ENCODE data around the gene TBC1D24. TPM values are rescaled to one million over a fixed set of nuclear protein-coding genes. Genes with fewer than 3 reads are reported as not detected.
"Not testable (repeated sequence)": the region's sequence is repeated elsewhere in the genome, so short reads cannot be mapped to it uniquely, and the experiment has no call there.

TBC1D24 gene
- total RNA-seq, 2 donors from 2014 or later: 11.4 to 13.3 TPM

- intact Hi-C loops (cut with DNase I); DNase-seq (ENCODE audit: low spot score): not testable (repeated sequence)
These were observed 59.4 kb downstream of the TBC1D24 start for GRCh38 chr16:2534335-2534734.

DNA sequence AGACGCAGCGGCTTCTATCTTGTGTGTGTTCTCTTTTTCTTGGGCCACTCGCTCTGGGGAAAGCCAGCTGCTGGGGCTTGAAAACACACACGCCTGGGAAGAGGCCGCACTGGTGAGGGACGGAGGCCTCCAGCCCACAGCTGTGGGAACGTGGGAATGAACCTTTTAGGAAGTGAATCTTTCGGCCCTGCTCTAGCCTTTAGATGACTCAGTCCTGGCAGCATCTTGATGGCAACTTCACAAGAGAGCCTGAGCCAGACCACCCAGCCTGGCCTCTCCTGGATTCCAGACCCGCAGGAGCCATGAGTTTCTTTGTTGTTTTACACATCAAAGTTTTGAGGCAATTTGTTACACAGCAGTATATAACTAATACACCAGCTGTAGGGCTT is 60.7 kb downstream of the TBC1D24 start:
- peak; percentile 86 for DNase-seq (ENCODE audit: low spot score)
- intact Hi-C loops (cut with DNase I): no loop called here

DNA sequence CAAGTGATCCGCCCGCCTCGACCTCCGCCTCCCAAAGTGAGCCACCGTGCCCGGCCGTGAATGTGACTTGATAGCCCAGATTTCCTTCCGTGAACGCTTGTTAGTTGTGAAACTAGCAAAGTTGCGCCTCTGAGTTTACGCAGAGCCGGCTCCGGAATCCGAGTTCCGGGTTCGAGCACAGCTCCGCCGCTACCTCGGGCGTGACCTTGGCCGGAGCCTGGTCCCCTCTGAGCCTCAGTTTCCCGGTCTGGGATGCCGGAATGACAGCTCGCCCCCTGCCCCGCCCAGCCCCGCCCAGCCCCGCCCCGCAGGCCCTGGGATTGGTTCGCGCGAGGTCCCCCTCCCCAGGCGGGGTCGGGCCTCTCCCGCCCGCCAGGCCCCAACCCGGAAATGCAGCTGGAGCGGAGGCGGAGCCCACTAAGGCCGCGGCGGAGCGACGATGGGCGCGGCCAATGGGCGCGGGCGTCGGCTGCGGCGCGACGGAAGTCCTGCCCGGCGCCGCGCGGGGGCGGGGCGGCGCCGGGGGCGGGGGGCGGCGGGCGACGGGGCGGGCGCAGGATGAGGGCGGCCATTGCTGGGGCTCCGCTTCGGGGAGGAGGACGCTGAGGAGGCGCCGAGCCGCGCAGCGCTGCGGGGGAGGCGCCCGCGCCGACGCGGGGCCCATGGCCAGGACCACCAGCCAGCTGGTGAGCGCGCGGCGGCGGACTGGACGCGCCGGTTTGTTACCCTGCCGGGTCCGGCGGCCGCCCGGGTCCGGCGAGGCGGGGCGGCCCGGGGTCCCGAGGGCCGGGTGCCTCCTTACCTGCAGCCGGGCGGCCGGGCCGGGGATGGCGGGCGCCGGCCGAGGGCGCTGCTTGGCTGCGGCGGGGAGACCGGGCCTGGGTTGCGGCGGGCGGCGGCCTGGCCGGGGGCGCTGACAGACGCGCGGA is 62.8 kb downstream of the TBC1D24 start, which contains the start of gene PDPK1:
Gene PDPK1 (plus strand): TSS at position 571 of the 929 bp plus-strand sequence. CDS start 92 bp downstream, at position 663.
- intact Hi-C loops (cut with DNase I): no loop called here
- DNase-seq (ENCODE audit: low spot score): peak; percentile 98

- DNase-seq (ENCODE audit: low spot score); intact Hi-C loops (cut with DNase I): not testable (repeated sequence)
These were observed 64.4 kb downstream of the TBC1D24 start for GRCh38 chr16:2539192-2539844.

DNA sequence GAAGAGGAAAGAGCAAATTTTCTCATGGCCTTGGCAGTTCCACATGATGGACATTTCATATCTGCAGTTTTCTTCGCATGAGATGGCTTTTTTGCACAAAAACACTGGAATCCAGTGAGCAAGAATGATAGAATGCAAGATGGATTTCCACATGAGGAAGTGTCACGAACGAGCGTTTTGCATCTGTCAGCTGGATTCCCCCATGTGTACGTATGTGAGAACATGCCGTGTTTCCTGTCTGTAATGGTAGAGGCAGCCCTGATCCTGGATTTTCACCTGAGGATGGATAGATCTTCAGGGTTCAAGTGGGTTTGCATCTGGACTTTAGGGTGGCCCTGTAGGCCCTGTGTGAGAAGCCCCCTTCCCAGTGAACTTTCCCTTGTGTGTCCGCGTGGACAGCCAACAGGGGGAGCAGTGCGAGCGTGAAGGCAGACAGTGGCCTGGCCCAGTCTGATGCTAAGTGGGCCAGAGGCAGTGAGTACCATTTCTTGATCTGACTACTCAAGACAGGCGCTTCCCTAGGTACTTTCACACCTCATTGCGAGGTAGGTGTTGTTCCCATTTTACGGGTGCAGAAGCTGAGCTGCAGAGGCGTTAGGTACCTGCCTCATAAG is 65.0 kb downstream of the TBC1D24 start:
- DNase-seq (ENCODE audit: low spot score): not testable (repeated sequence)

GRCh38 chr16:2540912-2541311 is 66.0 kb downstream of the TBC1D24 start:
- DNase-seq (ENCODE audit: low spot score); intact Hi-C loops (cut with DNase I): not testable (repeated sequence)

More for the DNA sequence above, 65.0 kb downstream of the TBC1D24 start:
- intact Hi-C loops (cut with DNase I): not testable (repeated sequence)

- intact Hi-C loops (cut with DNase I); DNase-seq (ENCODE audit: low spot score): not testable (repeated sequence)
These were observed 66.5 kb downstream of the TBC1D24 start for GRCh38 chr16:2541409-2541808.

GRCh38 chr16:2543771-2544170 is 68.8 kb downstream of the TBC1D24 start:
- intact Hi-C loops (cut with DNase I); DNase-seq (ENCODE audit: low spot score): not testable (repeated sequence)

GRCh38 chr16:2550283-2550878 is 75.5 kb downstream of the TBC1D24 start:
- DNase-seq (ENCODE audit: low spot score); intact Hi-C loops (cut with DNase I): not testable (repeated sequence)

DNA sequence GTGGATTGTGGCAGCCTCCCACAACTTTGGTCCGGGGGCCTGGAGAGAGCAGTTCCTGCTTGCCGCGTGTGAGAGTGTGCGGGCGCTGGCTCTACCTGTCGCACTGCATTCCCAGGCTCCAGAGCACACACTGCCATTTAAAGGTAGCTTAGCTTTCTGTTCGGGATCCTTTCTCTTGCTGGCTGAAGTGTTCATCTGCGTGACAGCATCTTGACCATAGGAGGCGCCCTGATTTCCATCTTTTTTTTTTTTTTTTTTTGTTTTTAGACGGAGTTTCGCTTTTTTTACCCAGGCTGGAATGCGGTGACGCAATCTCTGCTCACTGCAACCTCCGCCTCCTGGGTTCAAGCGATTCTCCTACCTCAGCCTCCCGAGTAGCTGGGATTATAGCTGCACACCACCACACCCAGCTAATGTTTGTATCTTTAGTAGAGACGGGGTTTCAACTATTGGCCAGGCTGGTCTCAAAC is 76.5 kb downstream of the TBC1D24 start:
- peak; percentile 38 for DNase-seq (ENCODE audit: low spot score)
- intact Hi-C loops (cut with DNase I): not testable (repeated sequence)

DNA sequence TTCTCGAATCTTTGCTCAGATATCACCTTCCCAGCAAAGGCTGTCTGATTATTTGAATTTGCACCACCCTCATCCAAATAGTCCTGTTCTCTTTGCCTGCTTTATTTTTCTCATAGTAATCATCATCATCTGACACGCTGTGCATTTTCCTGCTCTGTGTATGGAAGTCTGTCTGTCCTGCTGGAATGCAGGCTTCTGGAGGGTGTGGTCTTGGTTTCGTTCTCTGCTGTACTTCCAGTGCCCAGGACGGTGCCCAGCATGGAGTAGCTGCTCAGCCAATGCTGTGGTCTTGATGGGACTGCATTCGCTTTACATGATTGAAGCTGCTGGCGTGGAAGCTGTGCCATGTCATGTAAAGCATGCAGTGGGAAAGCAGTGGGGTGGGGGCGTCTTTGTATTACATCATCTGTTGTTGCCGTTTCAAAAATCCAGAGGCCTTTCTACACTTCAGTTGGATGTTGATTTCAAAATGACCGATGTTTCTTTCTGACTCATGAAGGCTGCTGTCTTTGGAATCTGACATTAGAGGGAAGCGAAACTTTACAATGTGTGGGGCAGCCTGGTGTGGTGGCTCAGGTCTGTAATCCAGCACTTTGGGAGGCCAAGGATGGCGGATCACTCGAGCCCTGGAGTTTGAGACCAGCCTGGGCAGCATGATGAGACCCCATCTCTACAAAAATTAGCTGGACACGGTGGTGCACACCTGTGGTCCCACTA is 79.9 kb downstream of the TBC1D24 start:
- intact Hi-C loops (cut with DNase I); DNase-seq (ENCODE audit: low spot score): not testable (repeated sequence)

Small RNA genes within 50 kb of the gene (microRNA-seq; reads per million reads assigned to microRNA genes)
- gene MIR3178 (ENCODE audit: borderline microRNAs expressed in 2 of 2): 0 reads per million in 2 donors
- gene MIR6767 (ENCODE audit: borderline microRNAs expressed in 2 of 2): 0 to 0.65 reads per million in 2 donors
- gene MIR6768 (ENCODE audit: borderline microRNAs expressed in 2 of 2): 0 reads per million in 2 donors

Other genes starting within 250 kb of the TBC1D24 start
- under 1 TPM in 1 of 2 donors, not detected in 1; 0.19 TPM for gene DNASE1L2, start 238.7 kb upstream of the TBC1D24 start, total RNA-seq
- 10 to 100 TPM; 30.2 to 31.9 TPM for gene ECI1, start 223.5 kb upstream of the TBC1D24 start, total RNA-seq
- gene RNPS1, start 207.0 kb upstream of the TBC1D24 start, total RNA-seq: 100 to 1,000 TPM in 1 of 2 donors, 10 to 100 TPM in 1; 84.9 to 101 TPM
- gene ABCA3, start 134.4 kb upstream of the TBC1D24 start, total RNA-seq: 10 to 100 TPM in 1 of 2 donors, 1 to 10 TPM in 1; 9.6 to 16.6 TPM
- 1 to 10 TPM in 1 of 2 donors, under 1 TPM in 1; 0.81 to 1.3 TPM for gene CCNF, start 45.7 kb upstream of the TBC1D24 start, total RNA-seq
- gene TEDC2, start 15.0 kb upstream of the TBC1D24 start, total RNA-seq: under 1 TPM in 1 of 2 donors, not detected in 1; 0.86 TPM
- under 1 TPM in 1 of 2 donors, not detected in 1; 0.29 TPM for gene NTN3, start 3.8 kb upstream of the TBC1D24 start, total RNA-seq
- gene ATP6V0C, start 38.8 kb downstream of the TBC1D24 start, total RNA-seq: 100 to 1,000 TPM; 107 to 133 TPM
- gene AMDHD2, start 45.2 kb downstream of the TBC1D24 start, total RNA-seq: 10 to 100 TPM; 25.5 to 34.3 TPM
- not detected for gene CEMP1, start 56.3 kb downstream of the TBC1D24 start, total RNA-seq
- 10 to 100 TPM; 36.8 to 40.1 TPM for gene PDPK1, start 62.9 kb downstream of the TBC1D24 start, total RNA-seq
- gene KCTD5, start 207.4 kb downstream of the TBC1D24 start, total RNA-seq: 10 to 100 TPM; 13.5 to 14.3 TPM
- 1 to 10 TPM in 1 of 2 donors, under 1 TPM in 1; 0.71 to 1.4 TPM for gene PRSS27, start 245.1 kb downstream of the TBC1D24 start, total RNA-seq